SK-N-SH (cell line): ENCODE results near the gene AEBP2.

Experiments
- CHD2 ChIP-seq: fragments of 150-350 bp; IDR thresholded peaks from 2 replicates; pipeline ENCODE4 v1.6.1; 2018; ENCODE audit warnings: low read length; ENCODE audit not compliant: partially characterized antibody
- EZH2phosphoT487 ChIP-seq: fragments of 200-600 bp; sonication (generic); IDR thresholded peaks from 2 replicates; pipeline ENCODE4 v1.6.1; 2017; ENCODE audit warnings: low read depth, mixed run types, mild to moderate bottlenecking, antibody characterized with exemption, moderate library complexity, borderline replicate concordance
- JUND ChIP-seq: IDR thresholded peaks from 2 replicates; pipeline ENCODE4 v1.4.0; 2012
- RAD21 ChIP-seq: IDR thresholded peaks from 2 replicates; pipeline ENCODE4 v1.6.1; 2012; ENCODE audit warnings: mild to moderate bottlenecking, low read length
- RCOR1 ChIP-seq: fragments of 150-350 bp; IDR thresholded peaks from 2 replicates; pipeline ENCODE4 v1.6.1; 2017; ENCODE audit warnings: antibody characterized with exemption, low read length
- SIN3A ChIP-seq: IDR thresholded peaks from 2 replicates; pipeline ENCODE4 v1.6.1; 2012; ENCODE audit warnings: low read depth, mild to moderate bottlenecking, low read length, moderate library complexity, borderline replicate concordance
- TAF1 ChIP-seq: IDR thresholded peaks from 2 replicates; pipeline ENCODE4 v1.6.1; 2012; ENCODE audit warnings: low read depth, mild to moderate bottlenecking, low read length, moderate library complexity, borderline replicate concordance
- TCF12 ChIP-seq: IDR thresholded peaks from 2 replicates; pipeline ENCODE4 v1.4.0; 2012
- TEAD4 ChIP-seq: IDR thresholded peaks from 2 replicates; pipeline ENCODE4 v1.4.0; 2012; ENCODE audit warnings: mild to moderate bottlenecking, borderline replicate concordance; ENCODE audit not compliant: insufficient read depth
- TF ChIP-seq, protein P1 (sequence below): IDR thresholded peaks from 2 replicates; pipeline ENCODE4 v1.6.1; 2012; ENCODE audit warnings: mild to moderate bottlenecking, low read depth, low read length, moderate library complexity
- TF ChIP-seq, protein P2 (sequence below): fragments of 200-600 bp; sonication (generic); IDR thresholded peaks from 2 replicates; pipeline ENCODE4 v1.6.1; 2017; ENCODE audit warnings: antibody characterized with exemption, mild to moderate bottlenecking, moderate library complexity

DNA sequence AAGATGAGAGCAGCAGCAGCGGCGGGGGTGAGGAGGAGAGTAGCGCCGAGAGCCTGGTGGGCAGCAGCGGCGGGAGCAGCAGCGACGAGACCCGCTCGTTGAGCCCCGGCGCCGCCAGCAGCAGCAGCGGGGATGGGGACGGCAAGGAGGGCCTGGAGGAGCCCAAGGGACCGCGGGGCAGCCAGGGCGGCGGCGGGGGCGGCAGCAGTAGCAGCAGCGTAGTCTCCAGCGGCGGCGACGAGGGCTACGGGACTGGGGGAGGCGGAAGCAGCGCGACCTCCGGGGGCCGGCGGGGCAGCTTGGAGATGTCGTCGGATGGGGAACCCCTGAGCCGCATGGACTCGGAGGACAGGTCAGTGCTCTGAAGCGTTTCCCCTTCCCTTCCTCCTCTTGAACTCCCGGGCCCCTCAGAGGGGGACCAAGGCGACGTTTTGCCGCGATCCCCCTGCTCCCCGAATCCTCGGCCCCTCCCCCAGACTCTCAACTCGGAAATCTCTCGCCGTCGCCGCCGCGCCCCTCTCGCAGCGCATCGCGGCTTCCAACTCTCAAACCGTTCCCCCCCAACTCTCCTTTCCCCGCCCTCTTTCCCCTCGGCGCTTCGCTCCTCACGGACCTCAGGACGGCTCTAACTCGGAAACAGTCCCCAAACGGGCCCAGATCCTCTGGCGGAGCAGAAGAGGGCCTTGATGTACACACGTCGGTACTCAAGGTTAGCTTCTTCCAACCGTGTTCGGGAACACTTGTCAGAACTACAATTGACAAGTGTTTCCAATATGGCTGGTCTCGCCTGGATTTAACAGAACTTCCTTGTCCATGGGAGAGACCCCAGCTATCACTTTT is 947 bp downstream of the AEBP2 start:
- TF ChIP-seq JUND (no peak), SIN3A (no peak), EZH2phosphoT487 (no peak), CHD2 (no peak), TCF12 (no peak), TAF1 (peak; percentile 52), RAD21 (no peak), RCOR1 (no peak), TEAD4 (no peak)
- TF ChIP-seq, protein P1, sequence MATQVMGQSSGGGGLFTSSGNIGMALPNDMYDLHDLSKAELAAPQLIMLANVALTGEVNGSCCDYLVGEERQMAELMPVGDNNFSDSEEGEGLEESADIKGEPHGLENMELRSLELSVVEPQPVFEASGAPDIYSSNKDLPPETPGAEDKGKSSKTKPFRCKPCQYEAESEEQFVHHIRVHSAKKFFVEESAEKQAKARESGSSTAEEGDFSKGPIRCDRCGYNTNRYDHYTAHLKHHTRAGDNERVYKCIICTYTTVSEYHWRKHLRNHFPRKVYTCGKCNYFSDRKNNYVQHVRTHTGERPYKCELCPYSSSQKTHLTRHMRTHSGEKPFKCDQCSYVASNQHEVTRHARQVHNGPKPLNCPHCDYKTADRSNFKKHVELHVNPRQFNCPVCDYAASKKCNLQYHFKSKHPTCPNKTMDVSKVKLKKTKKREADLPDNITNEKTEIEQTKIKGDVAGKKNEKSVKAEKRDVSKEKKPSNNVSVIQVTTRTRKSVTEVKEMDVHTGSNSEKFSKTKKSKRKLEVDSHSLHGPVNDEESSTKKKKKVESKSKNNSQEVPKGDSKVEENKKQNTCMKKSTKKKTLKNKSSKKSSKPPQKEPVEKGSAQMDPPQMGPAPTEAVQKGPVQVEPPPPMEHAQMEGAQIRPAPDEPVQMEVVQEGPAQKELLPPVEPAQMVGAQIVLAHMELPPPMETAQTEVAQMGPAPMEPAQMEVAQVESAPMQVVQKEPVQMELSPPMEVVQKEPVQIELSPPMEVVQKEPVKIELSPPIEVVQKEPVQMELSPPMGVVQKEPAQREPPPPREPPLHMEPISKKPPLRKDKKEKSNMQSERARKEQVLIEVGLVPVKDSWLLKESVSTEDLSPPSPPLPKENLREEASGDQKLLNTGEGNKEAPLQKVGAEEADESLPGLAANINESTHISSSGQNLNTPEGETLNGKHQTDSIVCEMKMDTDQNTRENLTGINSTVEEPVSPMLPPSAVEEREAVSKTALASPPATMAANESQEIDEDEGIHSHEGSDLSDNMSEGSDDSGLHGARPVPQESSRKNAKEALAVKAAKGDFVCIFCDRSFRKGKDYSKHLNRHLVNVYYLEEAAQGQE: no peak
- TF ChIP-seq, protein P2, sequence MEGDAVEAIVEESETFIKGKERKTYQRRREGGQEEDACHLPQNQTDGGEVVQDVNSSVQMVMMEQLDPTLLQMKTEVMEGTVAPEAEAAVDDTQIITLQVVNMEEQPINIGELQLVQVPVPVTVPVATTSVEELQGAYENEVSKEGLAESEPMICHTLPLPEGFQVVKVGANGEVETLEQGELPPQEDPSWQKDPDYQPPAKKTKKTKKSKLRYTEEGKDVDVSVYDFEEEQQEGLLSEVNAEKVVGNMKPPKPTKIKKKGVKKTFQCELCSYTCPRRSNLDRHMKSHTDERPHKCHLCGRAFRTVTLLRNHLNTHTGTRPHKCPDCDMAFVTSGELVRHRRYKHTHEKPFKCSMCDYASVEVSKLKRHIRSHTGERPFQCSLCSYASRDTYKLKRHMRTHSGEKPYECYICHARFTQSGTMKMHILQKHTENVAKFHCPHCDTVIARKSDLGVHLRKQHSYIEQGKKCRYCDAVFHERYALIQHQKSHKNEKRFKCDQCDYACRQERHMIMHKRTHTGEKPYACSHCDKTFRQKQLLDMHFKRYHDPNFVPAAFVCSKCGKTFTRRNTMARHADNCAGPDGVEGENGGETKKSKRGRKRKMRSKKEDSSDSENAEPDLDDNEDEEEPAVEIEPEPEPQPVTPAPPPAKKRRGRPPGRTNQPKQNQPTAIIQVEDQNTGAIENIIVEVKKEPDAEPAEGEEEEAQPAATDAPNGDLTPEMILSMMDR: no peak
